GM19351 (cell line): ENCODE results near the gene CKAP2L.

Experiments
- ATAC-seq: cut with Tn5 transposase; IDR thresholded peaks from one replicate; pipeline ENCODE4 v1.9.1; 2021; ENCODE audit warnings: mild to moderate bottlenecking, moderate library complexity; ENCODE audit not compliant: unreplicated experiment

The CKAP2L gene

DNA sequence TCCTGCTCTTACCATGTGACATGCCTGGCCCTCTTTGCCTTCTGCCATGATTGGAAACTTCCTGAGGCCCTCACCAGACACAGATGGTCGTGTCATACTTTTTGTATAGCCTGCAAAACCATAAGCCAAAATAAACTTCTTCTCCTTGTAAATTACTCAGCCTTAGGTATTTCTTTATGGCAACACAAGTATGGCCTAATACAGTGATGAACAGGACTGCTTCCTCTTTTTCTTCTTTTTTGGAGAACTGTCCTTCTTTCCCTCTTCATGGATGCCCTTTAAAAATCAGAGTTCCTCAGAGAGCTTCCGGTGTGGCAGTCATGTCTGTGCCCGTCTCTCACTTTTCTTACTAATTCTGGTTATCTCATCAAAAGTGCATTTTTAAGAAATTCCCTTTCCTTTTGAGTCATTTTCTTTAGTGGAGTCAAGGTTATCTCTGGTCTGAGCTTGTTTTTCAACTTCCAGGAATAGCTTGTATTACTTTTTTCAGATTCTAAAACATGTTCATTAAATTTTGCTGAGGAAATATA, 29.1 kb upstream of the CKAP2L start:
- ATAC-seq, result no peak

DNA sequence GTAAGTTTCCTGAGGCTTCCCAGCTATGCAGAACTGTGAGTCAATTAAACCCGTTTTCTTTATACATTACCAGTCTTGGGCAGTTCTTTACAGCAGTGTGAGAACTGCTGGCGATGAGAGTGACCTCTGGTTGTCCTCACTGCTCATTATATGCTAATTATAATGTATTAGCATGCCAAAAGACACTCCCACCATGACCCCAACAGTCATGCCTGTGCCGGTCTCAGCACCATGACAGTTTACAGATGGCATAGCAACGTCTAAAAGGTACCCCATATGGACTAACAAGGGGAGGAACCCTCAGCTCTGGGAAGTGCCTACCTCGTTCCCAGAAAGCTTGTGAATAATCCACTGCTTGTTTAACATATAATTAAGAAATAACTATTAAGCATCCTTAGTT, 28.0 kb upstream of the CKAP2L start:
- no peak for ATAC-seq

DNA sequence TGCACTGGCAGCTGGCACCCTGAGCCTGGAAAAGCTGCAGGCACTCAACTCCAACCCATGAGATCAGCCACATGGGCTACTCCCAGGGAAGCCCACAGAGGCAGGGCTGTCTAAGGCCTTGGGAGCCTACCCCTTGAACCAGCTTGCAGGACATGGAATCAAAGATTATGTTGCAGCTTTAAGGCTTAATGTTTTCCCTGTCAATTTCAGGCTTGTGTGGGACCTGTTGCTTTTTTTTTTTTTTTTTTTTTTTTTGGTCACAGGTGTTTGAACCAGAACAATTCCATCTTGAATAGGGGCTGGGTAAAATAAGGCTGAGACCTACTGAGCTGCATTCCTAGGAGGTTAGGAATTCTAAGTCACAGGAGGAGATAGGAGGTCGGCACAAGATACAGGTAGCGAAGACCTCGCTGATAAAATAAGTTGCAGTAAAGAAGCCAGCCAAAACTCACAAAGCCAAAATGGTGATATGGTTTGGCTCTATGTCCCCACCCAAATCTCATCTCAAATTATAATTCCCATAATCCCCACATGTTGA, 27.4 kb upstream of the CKAP2L start:
- ATAC-seq, result no peak

DNA sequence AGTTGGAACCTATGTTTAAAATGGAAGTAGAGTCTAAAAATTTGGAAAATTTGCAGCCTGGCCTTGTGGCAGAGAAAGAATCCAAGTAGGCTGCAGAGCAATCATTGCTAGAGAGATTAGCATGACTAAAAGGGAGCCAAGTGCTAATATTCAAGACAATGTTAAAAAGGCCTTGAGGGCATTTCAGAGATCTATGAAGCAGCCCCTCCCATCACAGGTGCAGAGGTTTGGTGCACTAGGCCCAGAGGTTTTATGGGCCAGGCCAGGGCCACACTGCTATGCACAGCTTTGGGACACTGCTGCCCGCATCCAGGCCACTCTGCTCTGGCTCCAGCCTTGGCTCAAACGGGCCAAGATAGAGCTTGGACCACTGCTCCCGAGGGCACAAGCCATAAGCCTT, 26.6 kb upstream of the CKAP2L start:
- no peak for ATAC-seq

DNA sequence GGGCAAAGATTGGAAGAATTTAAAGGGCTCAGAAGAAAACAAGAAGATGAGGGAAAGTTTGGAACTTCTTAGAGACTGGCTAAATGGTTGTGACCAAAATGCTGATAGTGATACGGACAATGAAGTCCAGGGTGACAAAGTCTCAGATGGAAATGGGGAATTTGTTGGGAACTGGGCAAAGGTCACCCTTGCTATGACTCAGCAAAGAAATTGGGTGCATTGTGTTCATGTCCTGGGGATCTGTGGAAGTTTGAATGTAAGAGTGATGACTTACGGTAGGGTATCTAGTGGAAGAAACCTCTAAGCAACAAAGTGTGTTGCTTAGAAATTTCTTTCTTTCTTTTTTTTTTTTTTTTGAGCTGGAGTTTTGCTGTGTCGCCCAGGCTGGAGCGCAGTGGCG, 25.9 kb upstream of the CKAP2L start:
- ATAC-seq, result no peak

DNA sequence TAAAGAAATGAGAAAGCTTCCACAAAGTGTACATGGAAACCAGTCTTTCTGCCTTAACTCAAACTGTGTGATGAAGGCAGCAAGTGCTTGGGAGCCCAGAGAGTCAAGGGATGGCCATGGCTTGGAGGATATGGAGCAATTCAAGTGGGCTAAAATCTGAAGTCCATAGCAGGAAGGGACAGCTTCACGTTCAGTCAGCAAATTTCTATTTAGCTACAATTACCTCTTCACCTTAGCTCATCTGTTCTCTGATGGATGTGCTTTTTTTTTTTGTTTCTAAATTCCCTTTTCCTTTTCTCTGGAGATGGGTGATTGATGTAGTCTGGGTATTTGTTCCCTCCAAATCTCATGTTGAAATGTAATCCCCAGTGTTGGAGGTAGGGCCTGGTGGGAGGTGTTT, 24.8 kb upstream of the CKAP2L start:
- ATAC-seq, result no peak

DNA sequence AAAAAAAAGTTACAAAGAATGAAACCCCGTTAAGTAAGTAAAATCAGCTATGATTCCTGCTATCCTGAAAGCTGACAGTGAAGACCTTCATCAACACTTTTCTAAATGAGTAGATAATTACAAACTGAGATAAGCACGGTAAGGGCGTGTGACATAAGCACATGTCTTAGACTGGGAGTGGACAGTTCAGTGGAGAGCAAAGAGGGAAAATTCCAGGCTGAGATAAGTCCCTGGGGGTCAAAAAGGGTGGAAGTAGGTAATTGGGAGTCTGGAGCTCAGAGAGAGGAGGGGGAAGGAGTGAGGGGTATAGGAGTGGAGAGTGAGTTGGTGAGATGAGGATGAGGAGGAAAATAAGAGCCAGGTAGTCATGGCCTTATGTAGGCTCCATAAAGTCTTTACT, 24.2 kb upstream of the CKAP2L start:
- no peak for ATAC-seq

DNA sequence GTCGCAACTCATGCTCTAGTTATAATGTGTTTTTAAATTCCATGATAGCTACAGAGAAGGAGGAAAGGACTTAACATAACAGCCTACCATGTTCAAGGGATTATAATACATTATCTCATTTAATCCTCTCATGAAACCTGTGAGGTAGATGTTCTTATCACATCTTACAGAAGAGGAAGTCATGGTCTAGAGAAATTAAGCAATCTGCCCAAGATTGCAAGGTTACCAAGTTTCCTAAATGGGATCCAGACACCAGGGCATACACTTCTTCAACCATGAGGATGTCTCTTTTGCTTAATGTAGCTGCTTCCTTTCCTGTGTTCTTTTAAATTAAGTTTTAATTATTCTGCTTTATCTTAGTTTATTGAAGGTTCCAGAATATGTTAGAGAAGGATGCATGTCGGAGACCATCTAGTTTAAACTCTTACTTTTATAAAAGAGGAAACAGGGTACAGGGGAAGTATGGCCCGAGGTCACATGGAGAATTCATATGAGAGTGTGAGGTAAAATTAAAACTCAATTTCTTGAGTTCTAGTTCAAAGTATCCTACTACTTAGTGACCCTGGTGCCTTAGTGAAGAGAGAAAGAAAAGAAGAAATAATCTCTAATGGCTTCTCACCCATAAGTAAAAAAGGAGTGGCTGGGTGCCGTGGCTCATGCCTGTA, 23.5 kb upstream of the CKAP2L start:
- ATAC-seq, result no peak

DNA sequence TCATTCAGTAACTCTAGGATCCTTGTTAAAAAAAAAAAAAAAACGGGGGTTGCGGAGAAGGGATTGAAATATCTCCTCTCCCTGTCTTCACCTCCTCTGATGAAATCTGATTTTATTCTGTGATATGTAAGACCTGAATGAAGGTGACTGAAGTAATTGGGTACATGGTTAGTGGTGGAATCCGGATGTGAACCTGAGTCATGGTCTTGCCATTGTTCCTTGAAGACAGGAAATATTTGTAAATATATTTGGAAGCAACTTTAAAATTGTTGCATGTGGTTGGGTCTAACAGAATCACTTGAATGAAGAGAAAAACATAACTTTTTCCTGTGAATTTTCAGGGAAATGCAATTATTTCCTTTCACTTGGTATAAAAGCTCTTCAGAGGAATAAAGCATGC, 22.9 kb upstream of the CKAP2L start:
- ATAC-seq, result no peak

DNA sequence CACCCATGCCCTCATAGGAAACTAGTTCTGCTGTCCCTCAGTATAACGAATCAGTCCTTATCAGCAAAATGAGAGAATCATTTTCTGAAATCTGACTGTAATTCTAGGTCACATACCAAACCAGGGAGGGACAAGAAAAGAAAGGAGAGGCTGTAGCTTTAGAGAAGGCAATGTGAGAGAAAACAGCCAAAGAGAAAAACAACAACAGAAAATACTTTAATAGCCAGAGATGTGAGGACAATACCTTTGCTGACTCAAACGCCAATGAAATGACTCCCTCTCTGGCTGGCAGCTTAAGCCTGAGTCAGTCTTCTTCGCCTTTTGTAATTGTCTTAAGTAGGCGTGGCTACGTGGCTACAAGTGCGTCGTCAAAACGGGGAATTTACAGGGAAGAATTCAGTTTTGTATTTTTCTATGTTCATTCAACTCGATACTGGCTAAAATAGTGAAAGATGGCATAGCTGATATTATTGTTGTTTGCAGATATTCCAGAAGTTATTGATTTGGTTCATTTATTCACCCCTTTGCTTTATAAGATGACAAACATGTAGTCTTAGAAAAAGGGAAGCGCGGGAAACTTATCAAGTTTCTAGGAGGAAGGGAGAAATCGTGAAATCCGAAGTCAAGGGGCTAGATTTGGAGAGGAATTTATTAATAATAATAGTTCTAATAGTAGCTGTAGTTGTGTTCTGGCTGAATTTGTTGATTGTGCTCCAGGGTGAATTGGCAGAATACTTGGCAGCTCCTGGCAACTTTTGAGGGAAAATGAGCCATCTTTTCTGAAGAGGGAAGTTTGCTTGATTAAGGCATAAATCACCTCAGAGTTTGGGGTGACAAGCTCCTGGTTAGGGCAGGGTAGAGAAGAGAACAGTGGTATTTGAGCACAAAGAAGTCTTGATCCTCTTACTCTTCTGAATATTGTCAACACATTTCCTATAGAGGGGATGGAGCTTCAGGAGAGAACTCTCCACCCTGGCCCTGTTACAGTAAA, 20.1 kb upstream of the CKAP2L start, which contains the start of gene IL1A:
TSS of gene IL1A (minus strand) at position 295 of the 991 bp plus-strand sequence. CDS start 723 bp downstream, outside the sequence.
- ATAC-seq, result no peak

DNA sequence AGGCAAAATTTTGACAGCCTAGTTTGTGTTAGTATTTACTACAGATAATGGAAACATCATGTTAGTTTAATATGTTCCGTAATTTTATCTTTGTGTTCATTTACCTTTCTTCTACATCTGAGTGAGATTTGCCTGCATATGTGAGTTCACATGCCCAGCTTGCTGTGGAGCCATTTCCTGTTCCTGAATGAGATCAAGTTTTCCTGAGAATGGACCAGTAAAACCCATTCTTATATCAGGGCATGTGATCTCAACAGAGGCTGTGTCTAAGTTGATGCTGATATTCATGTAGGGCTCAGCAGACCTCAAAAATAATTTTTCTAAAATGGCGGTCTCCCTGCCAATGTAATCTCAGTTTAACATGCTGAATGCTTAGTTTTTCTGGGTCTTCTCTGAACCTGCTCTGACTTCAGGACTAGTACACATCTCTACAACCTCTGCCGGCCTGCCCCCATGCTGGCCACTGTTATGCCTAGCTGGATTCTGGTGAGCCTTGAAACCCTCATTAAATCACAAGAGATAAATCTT, 18.8 kb upstream of the CKAP2L start:
- ATAC-seq, result no peak

DNA sequence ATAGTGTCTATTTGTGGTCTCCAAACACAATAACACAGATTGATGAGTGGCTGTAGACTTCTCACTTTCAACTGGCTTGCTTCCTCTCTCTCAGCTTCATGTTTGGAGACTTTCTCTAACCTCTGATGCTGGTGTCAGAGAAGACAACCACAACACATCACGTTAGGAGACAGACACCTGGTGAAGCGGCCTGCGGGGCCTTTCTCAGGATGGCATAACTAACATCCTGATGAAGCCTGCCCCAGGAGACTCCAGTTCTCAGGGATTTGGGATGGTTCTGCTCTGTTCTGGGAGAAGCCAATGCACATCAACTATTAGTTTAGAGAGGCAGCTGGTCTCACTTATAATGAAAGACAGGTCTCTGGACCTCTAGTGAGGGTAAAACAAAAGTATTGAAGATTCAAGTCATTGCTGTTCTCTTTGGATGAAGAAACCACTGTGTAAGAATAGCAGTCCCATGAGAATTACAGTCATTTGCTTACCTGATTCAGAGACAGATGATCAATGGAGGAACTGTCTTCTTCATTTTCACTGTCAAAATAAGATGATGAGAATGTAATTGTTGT, 17.9 kb upstream of the CKAP2L start:
- peak; percentile 87 for ATAC-seq

DNA sequence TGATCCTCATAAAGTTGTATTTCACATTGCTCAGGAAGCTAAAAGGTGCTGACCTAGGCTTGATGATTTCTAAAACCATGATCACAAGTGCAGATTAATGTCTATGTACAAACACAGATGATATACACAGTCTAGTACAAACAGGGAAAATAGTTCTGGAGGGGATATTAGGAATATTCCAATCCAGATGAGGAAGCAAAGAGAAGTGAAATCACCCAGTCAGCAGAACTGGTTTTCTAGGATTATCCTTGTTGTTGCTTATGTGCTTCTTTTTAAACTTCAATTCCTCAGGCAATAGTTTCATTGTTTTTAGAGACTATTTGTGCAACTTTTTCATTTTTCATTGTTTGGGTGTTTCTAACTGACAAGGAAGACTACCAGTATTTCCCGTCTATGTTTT, 15.2 kb upstream of the CKAP2L start:
- ATAC-seq, result no peak

DNA sequence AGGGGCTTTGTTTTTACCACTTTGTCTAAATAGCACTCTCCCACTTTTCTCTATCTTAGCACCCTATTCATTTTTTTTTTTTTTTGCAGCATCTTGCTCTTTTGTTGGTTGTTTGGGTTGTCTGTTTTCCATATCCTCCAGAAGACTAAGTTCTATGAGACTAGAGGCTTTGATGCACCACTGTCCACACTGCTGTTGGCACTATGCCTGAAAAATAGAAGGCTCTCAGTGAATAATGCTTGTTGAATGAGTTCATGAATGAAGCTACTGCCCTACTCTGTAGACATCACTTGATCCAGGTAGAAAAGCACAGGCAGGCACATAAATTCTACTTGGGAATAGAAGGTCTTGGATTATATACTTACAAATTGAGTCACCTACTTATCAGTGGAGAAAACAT, 12.6 kb upstream of the CKAP2L start:
- ATAC-seq, result no peak

DNA sequence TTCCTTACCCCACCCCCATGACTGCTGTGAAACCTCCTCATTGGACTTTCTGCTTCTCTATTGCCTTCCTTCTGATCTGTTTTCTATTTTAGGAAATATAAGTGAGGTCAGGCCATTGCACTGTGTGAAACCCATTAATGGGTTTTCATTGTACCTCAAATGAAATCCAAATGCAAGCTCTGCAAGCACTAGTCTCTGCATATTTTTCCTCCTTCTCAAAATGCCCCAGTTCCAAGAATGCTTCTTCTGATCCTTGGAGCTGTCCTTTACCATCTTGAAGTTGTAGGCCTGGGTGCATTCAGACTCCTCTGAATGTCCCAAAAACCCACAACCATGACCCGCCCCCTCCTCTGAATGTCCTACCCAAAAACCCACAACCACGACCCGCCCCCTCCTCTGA, 11.7 kb upstream of the CKAP2L start:
- no peak for ATAC-seq

DNA sequence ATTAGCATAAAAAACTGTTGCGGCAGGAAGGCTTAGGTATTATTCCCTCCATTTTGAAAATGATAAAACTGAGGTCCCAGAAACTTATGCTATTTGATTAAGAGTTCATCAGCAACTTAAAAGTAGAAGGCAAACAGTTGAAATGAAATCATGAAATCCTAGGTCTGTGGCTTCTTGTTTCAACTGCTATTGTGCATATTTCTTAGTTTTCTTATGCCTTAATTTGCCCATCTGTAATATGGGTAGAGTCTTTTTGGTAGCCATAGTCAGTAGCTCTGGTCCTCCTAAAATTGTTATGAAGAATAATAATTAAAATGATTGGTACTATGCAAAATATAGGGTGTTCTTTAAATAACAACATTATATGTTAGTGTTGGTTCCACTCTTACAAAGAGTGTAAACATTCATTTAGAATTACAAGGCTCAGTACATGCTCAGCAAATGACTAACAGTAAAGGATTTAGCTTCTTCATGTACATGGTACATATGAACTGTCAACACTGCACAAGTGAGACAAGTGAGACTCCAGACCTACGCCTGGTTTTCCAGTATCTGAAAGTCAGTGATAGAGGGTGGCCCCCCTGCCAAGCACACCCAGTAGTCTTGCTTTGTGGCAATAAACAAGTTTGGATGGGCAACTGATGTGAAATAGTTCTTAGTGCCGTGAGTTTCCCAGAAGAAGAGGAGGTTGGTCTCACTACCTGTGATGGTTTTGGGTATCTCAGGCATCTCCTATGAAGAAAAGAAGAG, 10.3 kb upstream of the CKAP2L start:
- no peak for ATAC-seq

DNA sequence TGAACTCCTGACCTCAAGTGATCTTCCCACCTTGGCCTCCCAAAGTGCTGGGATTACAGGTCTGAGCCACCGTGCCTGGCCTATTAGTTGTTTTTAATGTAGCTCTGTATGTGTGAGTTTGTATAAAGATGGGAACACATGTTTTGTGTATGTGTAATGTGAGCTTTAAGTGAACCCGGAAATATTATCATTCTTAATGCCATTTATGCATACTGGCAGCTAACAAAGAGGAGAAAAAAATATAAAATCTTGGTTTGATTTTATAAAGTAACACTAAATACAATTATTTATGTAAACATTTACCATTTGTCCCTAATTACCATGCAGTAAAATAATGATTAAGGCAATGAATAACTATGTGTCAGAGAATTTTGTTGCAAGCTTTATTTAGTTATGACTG, 9.1 kb upstream of the CKAP2L start:
- ATAC-seq, result no peak

DNA sequence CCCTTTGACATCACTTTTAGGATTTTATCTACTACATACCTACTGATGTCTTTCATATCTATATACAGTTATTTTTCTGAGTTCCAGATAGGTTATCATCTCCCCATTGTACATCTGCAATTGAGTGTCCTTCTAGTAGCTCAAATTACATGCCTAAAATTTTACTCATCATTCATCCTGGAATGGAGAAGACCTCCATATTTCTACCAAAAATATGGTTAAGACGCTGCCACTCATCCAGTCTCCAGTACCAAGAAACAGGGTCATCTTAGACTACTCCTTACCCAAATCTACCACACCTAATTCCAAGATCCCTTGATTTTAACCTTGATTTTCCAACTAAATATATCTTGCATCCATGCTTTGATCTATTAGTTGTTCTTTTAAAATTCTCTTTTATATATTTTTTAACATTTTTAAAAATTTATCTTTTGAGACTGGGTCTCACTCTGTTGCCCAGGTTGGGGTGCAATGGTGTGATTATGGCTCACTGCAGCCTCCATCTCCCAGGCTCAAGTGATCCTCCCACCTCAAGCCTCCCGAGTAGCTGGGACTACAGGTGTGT, 8.6 kb upstream of the CKAP2L start:
- no peak for ATAC-seq

DNA sequence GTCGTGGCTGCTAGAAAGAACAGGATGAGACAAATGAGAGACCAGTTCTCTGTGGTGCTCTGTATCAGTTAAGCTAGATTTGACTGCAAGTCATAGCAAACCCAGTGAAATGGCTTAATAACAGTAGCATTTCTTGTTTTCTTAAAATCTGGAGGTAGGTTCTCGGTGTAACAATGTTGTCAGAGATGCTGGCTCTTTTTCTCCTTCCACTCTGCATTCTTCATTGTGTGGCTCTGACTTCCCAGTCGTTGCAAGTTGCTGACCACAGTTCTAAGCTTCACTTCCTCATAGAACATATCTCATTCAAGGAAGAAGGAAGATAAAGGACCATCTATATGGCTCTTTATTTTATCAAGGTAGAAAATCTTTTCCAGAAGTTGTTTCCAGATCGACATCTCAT, 7.9 kb upstream of the CKAP2L start:
- ATAC-seq, result no peak

DNA sequence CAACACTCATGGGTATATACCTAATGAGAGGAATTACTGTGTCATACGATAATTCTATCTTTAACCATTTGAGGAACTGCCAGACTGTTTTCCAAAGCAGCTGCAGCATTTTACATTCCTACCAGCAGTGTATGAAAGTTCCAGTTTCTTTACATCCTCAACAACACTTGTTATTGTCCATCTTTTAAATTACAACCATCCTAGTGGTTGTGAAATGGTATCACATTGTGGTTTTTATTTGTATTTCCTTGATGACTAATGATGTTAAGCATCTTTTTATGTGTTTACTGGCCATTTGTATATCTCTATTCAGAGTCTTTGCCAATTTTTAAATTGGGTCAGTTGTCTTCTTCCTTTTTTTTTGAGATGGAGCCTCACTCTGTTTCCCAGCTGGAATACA, 4.0 kb upstream of the CKAP2L start:
- no peak for ATAC-seq
